ENCODE results near the gene RICTOR.
"Not testable (repeated sequence)": the region's sequence is repeated elsewhere in the genome, so short reads cannot be mapped to it uniquely, and the experiment has no call there.

RICTOR gene

GRCh38 chr5:39006650-39007049 is 67.5 kb downstream of the RICTOR start:
- no peak for DNase-seq

- no peak for DNase-seq
These were observed 68.5 kb downstream of the RICTOR start for GRCh38 chr5:39005566-39006232.

GRCh38 chr5:39001683-39002082 is 72.5 kb downstream of the RICTOR start:
- no peak for DNase-seq

- DNase-seq: no peak
These were observed 75.2 kb downstream of the RICTOR start for GRCh38 chr5:38999037-38999436.

- no peak for DNase-seq
These were observed 76.6 kb downstream of the RICTOR start for GRCh38 chr5:38997591-38997990.

- no peak for DNase-seq
These were observed 78.1 kb downstream of the RICTOR start for GRCh38 chr5:38996123-38996522.

GRCh38 chr5:38994324-38994927 is 79.8 kb downstream of the RICTOR start:
- peak in 1 of 2 donors; percentile 10 for DNase-seq

- not testable (repeated sequence) for DNase-seq
These were observed 84.1 kb downstream of the RICTOR start for GRCh38 chr5:38989974-38990719.

- DNase-seq: no peak
These were observed 88.2 kb downstream of the RICTOR start for GRCh38 chr5:38985909-38986452.

- DNase-seq: no peak
These were observed 94.7 kb downstream of the RICTOR start for GRCh38 chr5:38979535-38979934.

- DNase-seq: no peak
These were observed 96.2 kb downstream of the RICTOR start for GRCh38 chr5:38978036-38978435.

GRCh38 chr5:38968665-38969064 is 105.5 kb downstream of the RICTOR start:
- DNase-seq: no peak

- no peak for DNase-seq
These were observed 112.5 kb downstream of the RICTOR start for GRCh38 chr5:38961691-38962090.

GRCh38 chr5:38953426-38954012 is 120.7 kb downstream of the RICTOR start:
- no peak for DNase-seq

- DNase-seq: no peak
These were observed 125.7 kb downstream of the RICTOR start for GRCh38 chr5:38948501-38948900.

- no peak for DNase-seq
These were observed 129.9 kb downstream of the RICTOR start for GRCh38 chr5:38944282-38944681.

GRCh38 chr5:38941912-38942311 is 132.3 kb downstream of the RICTOR start:
- no peak for DNase-seq

- DNase-seq: no peak
These were observed 133.9 kb downstream of the RICTOR start for GRCh38 chr5:38940230-38940858.

- DNase-seq: no peak
These were observed 135.2 kb downstream of the RICTOR start for GRCh38 chr5:38938973-38939372.

GRCh38 chr5:38938424-38938823 is 135.8 kb downstream of the RICTOR start:
- no peak for DNase-seq

GRCh38 chr5:38936269-38936668 is 137.9 kb downstream of the RICTOR start:
- no peak for DNase-seq

GRCh38 chr5:38935437-38935836 is 138.8 kb downstream of the RICTOR start:
- no peak for DNase-seq

GRCh38 chr5:38932854-38933408 is 141.3 kb downstream of the RICTOR start:
- no peak for DNase-seq
